CD4-positive, CD25-positive, alpha-beta regulatory T cell (primary cell): ENCODE results near the gene POMGNT2. TPM values are rescaled to one million over a fixed set of nuclear protein-coding genes. Genes with fewer than 3 reads are reported as not detected.
A peak's percentile ranks its signal among the peaks of the same experiment; 100 is the strongest.

Source experiments
- ATAC-seq, 2 donors: fragments of 150-1000 bp; cut with Tn5 transposase; one replicate each; pipeline ENCODE4 v1.10.0; 2021; ENCODE audit warnings: low read depth in 2 of 2, moderate number of reproducible peaks in 2 of 2, moderate library complexity in 1 of 2
- DNase-seq, 3 donors: peaks; one replicate each; pipeline versions ENCODE4 v3.0.0 to v3.0.0-alpha.2; 2012 to 2022; ENCODE audit warnings: mixed read lengths in 1 of 3
- H3K27ac ChIP-seq: one replicate; pipeline ENCODE4 v1.7.0; 2013; ENCODE audit warnings: mild to moderate bottlenecking, low read length; ENCODE audit not compliant: insufficient read depth, poor library complexity, severe bottlenecking
- H3K27me3 ChIP-seq: one replicate; pipeline ENCODE4 v1.7.0; 2013; ENCODE audit warnings: low read length; ENCODE audit not compliant: control insufficient read depth, insufficient read depth
- H3K36me3 ChIP-seq: one replicate; pipeline ENCODE4 v1.7.0; 2013; ENCODE audit warnings: mild to moderate bottlenecking, low read length, moderate library complexity; ENCODE audit not compliant: control insufficient read depth, insufficient read depth
- H3K4me1 ChIP-seq: 2 replicates; pipeline ENCODE4 v1.7.0; 2013; ENCODE audit warnings: mild to moderate bottlenecking, low read length; ENCODE audit not compliant: insufficient read depth, control insufficient read depth, poor library complexity, severe bottlenecking
- H3K4me3 ChIP-seq: one replicate; pipeline ENCODE4 v1.7.0; 2013; ENCODE audit warnings: low read depth, mild to moderate bottlenecking, low read length, moderate library complexity
- H3K9me3 ChIP-seq, 2 experiments: 1 replicate in 1 of 2; 2 replicates in 1 of 2; pipeline ENCODE4 v1.7.0; 2013; ENCODE audit warnings: low read length in 2 of 2, mild to moderate bottlenecking in 1 of 2, moderate library complexity in 1 of 2; ENCODE audit not compliant: control insufficient read depth in 2 of 2
- H3K27ac Mint-ChIP-seq, 3 donors: one replicate each; pipeline ENCODE4 v1.8.0; 2020 to 2022; ENCODE audit warnings: mild to moderate bottlenecking in 3 of 3, mixed read lengths in 3 of 3, moderate library complexity in 2 of 3
- H3K27me3 Mint-ChIP-seq: one replicate; pipeline ENCODE4 v1.8.0; 2022; ENCODE audit warnings: mild to moderate bottlenecking, mixed read lengths
- H3K36me3 Mint-ChIP-seq: one replicate; pipeline ENCODE4 v1.8.0; 2020; ENCODE audit warnings: mixed read lengths
- H3K4me1 Mint-ChIP-seq, 4 donors: one replicate each; pipeline ENCODE4 v1.8.0; 2020 to 2022; ENCODE audit warnings: mixed read lengths in 4 of 4, mild to moderate bottlenecking in 1 of 4
- H3K4me3 Mint-ChIP-seq, 4 donors: one replicate each; pipeline ENCODE4 v1.8.0; 2020 to 2022; ENCODE audit warnings: mild to moderate bottlenecking in 4 of 4, mixed read lengths in 4 of 4, moderate library complexity in 3 of 4
- H3K9me3 Mint-ChIP-seq, 7 donors: one replicate each; pipeline ENCODE4 v1.8.0; 2020 to 2022; ENCODE audit warnings: mixed read lengths in 7 of 7, mild to moderate bottlenecking in 3 of 7, moderate library complexity in 2 of 7
- polyA plus RNA-seq, 4 donors: library from polyadenylated mRNA; unstranded; fragments of 300-500 nt; fragmentation: Illumina TruSeq; gene quantifications; one replicate each; pipeline ENCODE4 v1.2.3, GENCODE V29; 2021
- total RNA-seq: library from RNA; stranded (reverse); gene quantifications from one replicate; pipeline ENCODE4 v1.2.3, GENCODE V29; 2022

Gene POMGNT2
- 2.0 TPM for total RNA-seq
- polyA plus RNA-seq = 1 to 10 TPM; 1.7 to 6.3 (median 4.1) TPM

GRCh38 chr3:43105596-43106292 is at the start of gene POMGNT2:
TSS of gene POMGNT2 (minus strand) at chr3:43106079. CDS start at chr3:43081431, 24,648 bp downstream.
- Histone ChIP-seq H3K4me1 (peaks cover 12% of the 10 kb centered on the region), H3K27ac (no peak within 1 kb of the TSS), H3K27me3 (peaks cover 2% of the 10 kb centered on the region), H3K36me3 (no peaks in the 10 kb centered on the region), H3K4me3 (peak within 1 kb of the TSS; percentile 72), H3K9me3 (no peaks in the 10 kb centered on the region)
- H3K4me3 Mint-ChIP-seq = peak within 1 kb of the TSS; percentile 81 to 88 (median 86)
- H3K36me3 Mint-ChIP-seq = peaks cover 3% of the 10 kb centered on the region
- H3K27ac Mint-ChIP-seq = peak within 1 kb of the TSS in 2 of 3 donors; percentile 41 to 69
- no peaks in the 10 kb centered on the region for H3K9me3 Mint-ChIP-seq
- DNase-seq (peak; percentile 75 to 87 (median 84)), ATAC-seq (peak; percentile 92 to 96)
- peaks cover 0 to 22% (median 9%) of the 10 kb centered on the region in 4 donors for H3K4me1 Mint-ChIP-seq
- H3K27me3 Mint-ChIP-seq = peaks cover 17% of the 10 kb centered on the region

- Histone ChIP-seq H3K4me1 (no peaks in the 10 kb centered on the region), H3K4me3 (no peak overlapping the region), H3K36me3 (no peaks in the 10 kb centered on the region), H3K27ac (no peak overlapping the region), H3K9me3 (no peaks in the 10 kb centered on the region), H3K27me3 (peaks cover 11% of the 10 kb centered on the region)
- peaks cover 22% of the 10 kb centered on the region for H3K27me3 Mint-ChIP-seq
- H3K9me3 Mint-ChIP-seq = no peaks in the 10 kb centered on the region
- H3K4me1 Mint-ChIP-seq = peaks cover 0 to 14% (median 0%) of the 10 kb centered on the region in 4 donors
- no peak for DNase-seq
- no peaks in the 10 kb centered on the region for H3K36me3 Mint-ChIP-seq
- H3K4me3 Mint-ChIP-seq = no peak overlapping the region
- no peak for ATAC-seq
- peak overlapping the region in 2 of 3 donors; percentile 68 to 74 for H3K27ac Mint-ChIP-seq
Measured at GRCh38 chr3:43154980-43155379, 49.1 kb upstream of the POMGNT2 start.

- H3K27ac Mint-ChIP-seq = no peak overlapping the region
- no peak overlapping the region for H3K4me3 ChIP-seq
- H3K9me3 ChIP-seq = no peaks in the 10 kb centered on the region
- H3K4me1 Mint-ChIP-seq = peaks cover 0 to 14% (median 0%) of the 10 kb centered on the region in 4 donors
- H3K27me3 ChIP-seq = peaks cover 18% of the 10 kb centered on the region
- no peaks in the 10 kb centered on the region for H3K36me3 Mint-ChIP-seq
- no peak overlapping the region for H3K4me3 Mint-ChIP-seq
- peaks cover 22% of the 10 kb centered on the region for H3K27me3 Mint-ChIP-seq
- no peak for DNase-seq
- no peak for ATAC-seq
- peaks cover 0 to 2% (median 0%) of the 10 kb centered on the region in 7 donors for H3K9me3 Mint-ChIP-seq
- no peak overlapping the region for H3K27ac ChIP-seq
- no peaks in the 10 kb centered on the region for H3K4me1 ChIP-seq
- no peaks in the 10 kb centered on the region for H3K36me3 ChIP-seq
Measured at GRCh38 chr3:43153216-43154083, 47.6 kb upstream of the POMGNT2 start.

DNA sequence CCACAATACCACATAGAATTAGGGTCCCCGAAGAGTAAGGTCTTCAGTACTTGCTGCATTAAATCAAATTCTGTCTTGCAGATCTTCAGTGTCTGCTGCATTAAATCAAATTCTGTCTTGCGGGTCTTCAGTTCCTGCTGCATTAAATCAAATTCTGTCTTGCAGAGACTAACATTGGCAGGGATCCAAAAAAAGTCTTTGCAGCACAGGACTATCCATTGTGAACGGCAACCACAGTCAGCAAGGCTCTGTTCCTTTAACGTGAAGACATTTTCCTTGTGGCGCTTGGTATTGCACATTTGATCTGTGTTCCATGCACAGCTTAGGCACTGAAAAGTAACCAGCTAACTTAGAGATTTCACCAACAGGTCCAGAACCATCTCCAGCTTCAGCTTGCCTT is 46.8 kb upstream of the POMGNT2 start:
- Mint-ChIP-seq H3K4me1 (peaks cover 0 to 14% (median 0%) of the 10 kb centered on the region in 4 donors), H3K4me3 (no peak overlapping the region), H3K36me3 (no peaks in the 10 kb centered on the region), H3K27me3 (peaks cover 22% of the 10 kb centered on the region), H3K27ac (no peak overlapping the region), H3K9me3 (peaks cover 0 to 2% (median 0%) of the 10 kb centered on the region in 7 donors)
- peaks cover 18% of the 10 kb centered on the region for H3K27me3 ChIP-seq
- no peaks in the 10 kb centered on the region for H3K4me1 ChIP-seq
- H3K27ac ChIP-seq = no peak overlapping the region
- H3K9me3 ChIP-seq = no peaks in the 10 kb centered on the region
- H3K36me3 ChIP-seq = no peaks in the 10 kb centered on the region
- no peak for ATAC-seq
- no peak overlapping the region for H3K4me3 ChIP-seq
- DNase-seq = no peak

DNA sequence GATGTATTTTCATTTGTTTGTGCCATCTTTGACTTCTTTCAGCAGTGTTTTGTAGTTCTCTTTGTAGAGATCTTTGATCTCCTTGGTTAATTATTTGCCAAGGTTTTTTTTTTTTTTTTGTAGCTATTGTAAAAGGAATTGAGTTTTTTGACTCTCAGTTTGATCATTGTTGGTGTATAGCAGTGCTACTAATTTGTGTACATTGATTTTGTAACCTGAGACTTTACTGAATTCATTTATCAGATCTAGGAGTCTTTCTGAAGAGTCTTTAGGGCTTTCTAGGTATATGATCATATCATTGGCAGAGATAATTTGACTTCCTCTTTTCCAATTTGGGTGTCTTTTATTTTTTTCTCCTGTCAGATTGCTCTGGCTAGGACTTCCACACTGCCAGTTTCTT is 42.2 kb upstream of the POMGNT2 start:
- no peak for DNase-seq
- Mint-ChIP-seq H3K4me3 (no peak overlapping the region), H3K9me3 (peaks cover 0 to 5% (median 2%) of the 10 kb centered on the region in 7 donors), H3K27me3 (peaks cover 26% of the 10 kb centered on the region), H3K36me3 (no peaks in the 10 kb centered on the region), H3K27ac (no peak overlapping the region), H3K4me1 (no peaks in the 10 kb centered on the region)
- no peak overlapping the region for H3K27ac ChIP-seq
- H3K4me1 ChIP-seq = no peaks in the 10 kb centered on the region
- no peak for ATAC-seq
- no peaks in the 10 kb centered on the region for H3K36me3 ChIP-seq
- no peaks in the 10 kb centered on the region for H3K9me3 ChIP-seq
- H3K4me3 ChIP-seq = no peak overlapping the region
- peaks cover 26% of the 10 kb centered on the region for H3K27me3 ChIP-seq

- H3K27me3 ChIP-seq = peaks cover 19% of the 10 kb centered on the region
- H3K4me1 ChIP-seq = no peaks in the 10 kb centered on the region
- H3K27ac ChIP-seq = no peak overlapping the region
- no peaks in the 10 kb centered on the region for H3K36me3 ChIP-seq
- H3K36me3 Mint-ChIP-seq = no peaks in the 10 kb centered on the region
- peaks cover 27% of the 10 kb centered on the region for H3K27me3 Mint-ChIP-seq
- peaks cover 0 to 5% (median 0%) of the 10 kb centered on the region in 4 donors for H3K4me1 Mint-ChIP-seq
- no peak overlapping the region for H3K27ac Mint-ChIP-seq
- DNase-seq = no peak
- no peak for ATAC-seq
- peaks cover 0 to 5% (median 2%) of the 10 kb centered on the region in 7 donors for H3K9me3 Mint-ChIP-seq
- no peak overlapping the region for H3K4me3 Mint-ChIP-seq
- no peaks in the 10 kb centered on the region for H3K9me3 ChIP-seq
- no peak overlapping the region for H3K4me3 ChIP-seq
Measured at GRCh38 chr3:43146599-43146998, 40.7 kb upstream of the POMGNT2 start.

DNA sequence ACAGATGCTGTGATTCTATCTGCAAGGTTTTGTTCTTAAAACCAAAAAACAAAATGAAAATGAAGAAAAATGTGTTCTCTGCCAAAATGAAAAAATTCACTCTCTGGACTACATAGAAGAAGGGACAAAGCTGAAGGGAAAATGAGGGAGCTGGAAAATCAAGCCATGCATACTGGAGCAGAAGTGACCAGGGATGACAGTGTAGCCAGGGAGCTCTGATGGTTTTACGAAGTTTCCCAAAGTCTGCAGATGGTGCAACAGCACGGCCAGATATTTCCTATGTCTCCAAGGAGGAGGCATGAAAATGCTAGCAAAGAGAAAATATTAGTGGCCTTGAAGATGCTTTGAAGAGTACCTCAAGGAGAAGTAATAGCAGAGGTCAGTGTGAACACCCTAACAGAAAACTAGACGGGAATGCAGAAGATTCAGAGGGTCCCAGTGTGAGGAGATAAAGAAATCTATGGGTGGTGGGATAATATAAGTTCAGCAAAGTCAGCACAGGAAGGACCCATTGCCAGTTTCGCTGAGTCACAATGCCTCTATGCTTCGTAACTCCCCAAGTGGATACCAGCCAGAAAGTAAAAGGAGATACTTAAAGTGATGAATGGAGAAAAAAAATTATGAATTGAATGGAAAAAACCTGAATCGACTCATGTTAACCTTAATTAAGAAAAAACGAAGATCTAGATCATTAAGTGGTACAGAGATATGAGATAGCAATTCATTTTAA is 39.0 kb upstream of the POMGNT2 start:
- H3K36me3 Mint-ChIP-seq = no peaks in the 10 kb centered on the region
- peaks cover 27% of the 10 kb centered on the region for H3K27me3 Mint-ChIP-seq
- H3K9me3 ChIP-seq = no peaks in the 10 kb centered on the region
- no peaks in the 10 kb centered on the region for H3K4me1 ChIP-seq
- peaks cover 0 to 5% (median 0%) of the 10 kb centered on the region in 4 donors for H3K4me1 Mint-ChIP-seq
- peaks cover 0 to 5% (median 4%) of the 10 kb centered on the region in 7 donors for H3K9me3 Mint-ChIP-seq
- no peaks in the 10 kb centered on the region for H3K36me3 ChIP-seq
- no peak overlapping the region for H3K27ac Mint-ChIP-seq
- H3K27ac ChIP-seq = no peak overlapping the region
- H3K27me3 ChIP-seq = peaks cover 16% of the 10 kb centered on the region
- no peak overlapping the region for H3K4me3 ChIP-seq
- H3K4me3 Mint-ChIP-seq = no peak overlapping the region
- no peak for ATAC-seq
- no peak for DNase-seq
